ENCODE results near the gene ADCK2.
"Not testable (repeated sequence)": the region's sequence is repeated elsewhere in the genome, so short reads cannot be mapped to it uniquely, and the experiment has no call there.

The ADCK2 gene

GRCh38 chr7:140707132-140707531 is 34.4 kb downstream of the ADCK2 start:
- no peak for ATAC-seq
- H3K9me3 Mint-ChIP-seq = no peaks in the 10 kb centered on the region
- no peaks in the 10 kb centered on the region for H3K4me1 Mint-ChIP-seq
- peaks cover 35% of the 10 kb centered on the region for H3K36me3 Mint-ChIP-seq (ENCODE audit: low read depth)
- DNase-seq = no peak
- no peak overlapping the region for H3K27ac Mint-ChIP-seq
- no peaks in the 10 kb centered on the region for H3K27me3 Mint-ChIP-seq
- no peak overlapping the region for H3K4me3 Mint-ChIP-seq

GRCh38 chr7:140708764-140709163 is 36.0 kb downstream of the ADCK2 start:
- not testable (repeated sequence) for H3K27ac Mint-ChIP-seq

GRCh38 chr7:140712392-140712791 is 39.6 kb downstream of the ADCK2 start:
- not testable (repeated sequence) for DNase-seq, H3K4me1 Mint-ChIP-seq, H3K27ac Mint-ChIP-seq, H3K27me3 Mint-ChIP-seq, H3K9me3 Mint-ChIP-seq, H3K4me3 Mint-ChIP-seq, ATAC-seq
- peaks cover 27% of the 10 kb centered on the region for H3K36me3 Mint-ChIP-seq (ENCODE audit: low read depth)

More at GRCh38 chr7:140708764-140709163, 36.0 kb downstream of the ADCK2 start:
- H3K36me3 Mint-ChIP-seq (ENCODE audit: low read depth) = peaks cover 38% of the 10 kb centered on the region
- not testable (repeated sequence) for H3K9me3 Mint-ChIP-seq, H3K4me3 Mint-ChIP-seq, DNase-seq, H3K4me1 Mint-ChIP-seq, H3K27me3 Mint-ChIP-seq, ATAC-seq

- DNase-seq (no peak), ATAC-seq (no peak)
- Mint-ChIP-seq H3K36me3 (ENCODE audit: low read depth) (peaks cover 21% of the 10 kb centered on the region), H3K27ac (no peak overlapping the region), H3K4me3 (no peak overlapping the region), H3K27me3 (no peaks in the 10 kb centered on the region), H3K9me3 (no peaks in the 10 kb centered on the region), H3K4me1 (no peaks in the 10 kb centered on the region)
These were observed 41.7 kb downstream of the ADCK2 start for GRCh38 chr7:140714331-140715040.

GRCh38 chr7:140719721-140720120 is 47.0 kb downstream of the ADCK2 start:
- Mint-ChIP-seq H3K4me3 (no peak overlapping the region), H3K36me3 (ENCODE audit: low read depth) (peaks cover 5% of the 10 kb centered on the region), H3K4me1 (peaks cover 22% of the 10 kb centered on the region), H3K9me3 (no peaks in the 10 kb centered on the region), H3K27me3 (no peaks in the 10 kb centered on the region), H3K27ac (no peak overlapping the region)
- ATAC-seq = no peak
- DNase-seq = no peak

- ATAC-seq (no peak), DNase-seq (no peak)
- no peak overlapping the region for H3K4me3 Mint-ChIP-seq
- peaks cover 32% of the 10 kb centered on the region for H3K4me1 Mint-ChIP-seq
- H3K27ac Mint-ChIP-seq = no peak overlapping the region
- peaks cover 4% of the 10 kb centered on the region for H3K36me3 Mint-ChIP-seq (ENCODE audit: low read depth)
- H3K9me3 Mint-ChIP-seq = no peaks in the 10 kb centered on the region
- H3K27me3 Mint-ChIP-seq = no peaks in the 10 kb centered on the region
These were observed 49.5 kb downstream of the ADCK2 start for GRCh38 chr7:140722254-140722653.

GRCh38 chr7:140723006-140723405 is 50.3 kb downstream of the ADCK2 start:
- Mint-ChIP-seq H3K27me3 (no peaks in the 10 kb centered on the region), H3K27ac (peak overlapping the region; percentile 53), H3K4me1 (peaks cover 32% of the 10 kb centered on the region), H3K4me3 (no peak overlapping the region), H3K36me3 (ENCODE audit: low read depth) (peaks cover 4% of the 10 kb centered on the region), H3K9me3 (no peaks in the 10 kb centered on the region)
- DNase-seq (peak; percentile 26), ATAC-seq (peak; percentile 93)

GRCh38 chr7:140723574-140723973 is 50.8 kb downstream of the ADCK2 start:
- Mint-ChIP-seq H3K9me3 (no peaks in the 10 kb centered on the region), H3K4me1 (peaks cover 32% of the 10 kb centered on the region), H3K27me3 (no peaks in the 10 kb centered on the region), H3K4me3 (no peak overlapping the region), H3K27ac (peak overlapping the region; percentile 53), H3K36me3 (ENCODE audit: low read depth) (peaks cover 4% of the 10 kb centered on the region)
- ATAC-seq (no peak), DNase-seq (no peak)

GRCh38 chr7:140724706-140725105 is 52.0 kb downstream of the ADCK2 start:
- no peak for ATAC-seq
- Mint-ChIP-seq H3K36me3 (ENCODE audit: low read depth) (peaks cover 4% of the 10 kb centered on the region), H3K9me3 (no peaks in the 10 kb centered on the region), H3K27me3 (no peaks in the 10 kb centered on the region), H3K27ac (no peak overlapping the region), H3K4me1 (peaks cover 32% of the 10 kb centered on the region), H3K4me3 (no peak overlapping the region)
- no peak for DNase-seq

GRCh38 chr7:140726281-140726680 is 53.5 kb downstream of the ADCK2 start:
- no peak for ATAC-seq
- Mint-ChIP-seq H3K9me3 (no peaks in the 10 kb centered on the region), H3K27ac (peak overlapping the region; percentile 45), H3K4me3 (no peak overlapping the region), H3K4me1 (peaks cover 29% of the 10 kb centered on the region), H3K36me3 (ENCODE audit: low read depth) (no peaks in the 10 kb centered on the region), H3K27me3 (no peaks in the 10 kb centered on the region)
- DNase-seq = no peak

- Mint-ChIP-seq H3K4me3 (no peak overlapping the region), H3K36me3 (ENCODE audit: low read depth) (peaks cover 9% of the 10 kb centered on the region), H3K27ac (no peak overlapping the region), H3K9me3 (no peaks in the 10 kb centered on the region), H3K27me3 (no peaks in the 10 kb centered on the region), H3K4me1 (no peaks in the 10 kb centered on the region)
- DNase-seq (no peak), ATAC-seq (no peak)
These were observed 59.7 kb downstream of the ADCK2 start for GRCh38 chr7:140732416-140732815.

- Mint-ChIP-seq H3K27me3 (no peaks in the 10 kb centered on the region), H3K27ac (no peak overlapping the region), H3K4me3 (no peak overlapping the region), H3K36me3 (ENCODE audit: low read depth) (peaks cover 16% of the 10 kb centered on the region), H3K9me3 (no peaks in the 10 kb centered on the region), H3K4me1 (no peaks in the 10 kb centered on the region)
- ATAC-seq (no peak), DNase-seq (no peak)
These were observed 61.4 kb downstream of the ADCK2 start for GRCh38 chr7:140734096-140734495.

GRCh38 chr7:140734729-140735128 is 62.0 kb downstream of the ADCK2 start:
- no peak overlapping the region for H3K27ac Mint-ChIP-seq
- H3K4me1 Mint-ChIP-seq = no peaks in the 10 kb centered on the region
- H3K27me3 Mint-ChIP-seq = no peaks in the 10 kb centered on the region
- H3K36me3 Mint-ChIP-seq (ENCODE audit: low read depth) = peaks cover 19% of the 10 kb centered on the region
- DNase-seq (no peak), ATAC-seq (no peak)
- no peaks in the 10 kb centered on the region for H3K9me3 Mint-ChIP-seq
- no peak overlapping the region for H3K4me3 Mint-ChIP-seq

GRCh38 chr7:140738280-140738679 is 65.5 kb downstream of the ADCK2 start:
- Mint-ChIP-seq H3K27ac (no peak overlapping the region), H3K9me3 (no peaks in the 10 kb centered on the region), H3K4me3 (no peak overlapping the region), H3K27me3 (no peaks in the 10 kb centered on the region), H3K4me1 (no peaks in the 10 kb centered on the region), H3K36me3 (ENCODE audit: low read depth) (peaks cover 20% of the 10 kb centered on the region)
- DNase-seq (no peak), ATAC-seq (no peak)

GRCh38 chr7:140743255-140743654 is 70.5 kb downstream of the ADCK2 start:
- DNase-seq, H3K27ac Mint-ChIP-seq, ATAC-seq, H3K27me3 Mint-ChIP-seq, H3K4me1 Mint-ChIP-seq, H3K4me3 Mint-ChIP-seq, H3K9me3 Mint-ChIP-seq: not testable (repeated sequence)
- H3K36me3 Mint-ChIP-seq (ENCODE audit: low read depth) = peaks cover 25% of the 10 kb centered on the region

- ATAC-seq (no peak), DNase-seq (no peak)
- Mint-ChIP-seq H3K36me3 (ENCODE audit: low read depth) (peaks cover 22% of the 10 kb centered on the region), H3K4me1 (no peaks in the 10 kb centered on the region), H3K9me3 (no peaks in the 10 kb centered on the region), H3K4me3 (no peak overlapping the region), H3K27me3 (no peaks in the 10 kb centered on the region), H3K27ac (no peak overlapping the region)
These were observed 71.3 kb downstream of the ADCK2 start for GRCh38 chr7:140744005-140744404.

Data from activated naive CD8-positive, alpha-beta T cell treated with anti-CD3 and anti-CD28 coated beads, Interleukin-2, amount 50 U/mL, for 24 hours (primary cell).